WTC11 (cell line): ENCODE data around the gene GPHB5. TPM values are rescaled to one million over a fixed set of nuclear protein-coding genes. Genes with fewer than 3 reads are reported as not detected.

ENCODE experiments used
- ATAC-seq: fragments of 200-7000 bp; cut with Tn5 transposase; 2 replicates; pipeline ENCODE4 v1.10.0; 2021; ENCODE audit warnings: mild to moderate bottlenecking, moderate library complexity
- CTCF ChIA-PET: fragments of 300-600 bp; sonication (Branson Sonifier 250); formaldehyde crosslinking; loops from one replicate; lab custom pipeline; 2021; ENCODE audit warnings: antibody characterized with exemption; lab: Charles Lee
- POLR2A ChIA-PET: fragments of 350-600 bp; sonication (Branson Sonifier 250); formaldehyde crosslinking; loops from one replicate; lab custom pipeline; 2021; ENCODE audit warnings: antibody characterized with exemption; lab: Charles Lee
- DNase-seq: peaks from one replicate; pipeline ENCODE4 v3.0.0; 2021; ENCODE audit warnings: low spot score
- H3K27ac Mint-ChIP-seq: 2 replicates; pipeline ENCODE4 v1.8.0; 2021; ENCODE audit warnings: mixed read lengths
- H3K27me3 Mint-ChIP-seq: 2 replicates; pipeline ENCODE4 v1.8.0; 2021; ENCODE audit warnings: low read depth, mild to moderate bottlenecking, moderate library complexity, mixed read lengths
- H3K36me3 Mint-ChIP-seq: 2 replicates; pipeline ENCODE4 v1.8.0; 2021; ENCODE audit warnings: mixed read lengths
- H3K4me1 Mint-ChIP-seq: 2 replicates; pipeline ENCODE4 v1.8.0; 2022; ENCODE audit warnings: mixed read lengths
- H3K4me3 Mint-ChIP-seq: 2 replicates; pipeline ENCODE4 v1.8.0; 2021; ENCODE audit warnings: mild to moderate bottlenecking, moderate library complexity, mixed read lengths
- H3K9me3 Mint-ChIP-seq: 2 replicates; pipeline ENCODE4 v1.8.0; 2021; ENCODE audit warnings: mixed read lengths
- CREM ChIP-seq: sonication (generic); formaldehyde crosslinking; IDR thresholded peaks from 2 replicates; pipeline ENCODE4 v1.8.1; 2022; ENCODE audit warnings: mild to moderate bottlenecking, missing genetic modification reagents, moderate library complexity
- ESRRA ChIP-seq: sonication (generic); formaldehyde crosslinking; IDR thresholded peaks from 2 replicates; pipeline ENCODE4 v1.8.1; 2022; ENCODE audit warnings: mild to moderate bottlenecking, missing genetic modification reagents, borderline replicate concordance
- FOXK1 ChIP-seq: sonication (generic); formaldehyde crosslinking; IDR thresholded peaks from 2 replicates; pipeline ENCODE4 v1.8.0; 2022; ENCODE audit warnings: mild to moderate bottlenecking, moderate library complexity, missing genetic modification reagents
- GTF2I ChIP-seq: fragments of 250-450 bp; sonication (Bioruptor Pico); conservative IDR thresholded peaks from 2 replicates; pipeline ENCODE4 v1.4.0; 2021; ENCODE audit warnings: mild to moderate bottlenecking
- JUN ChIP-seq: sonication (generic); formaldehyde crosslinking; IDR thresholded peaks from 2 replicates; pipeline ENCODE4 v1.8.0; 2023; ENCODE audit warnings: mild to moderate bottlenecking, missing genetic modification reagents
- MXD4 ChIP-seq: fragments of 250-450 bp; sonication (Bioruptor Pico); IDR thresholded peaks from 2 replicates; pipeline ENCODE4 v1.8.0; 2021; ENCODE audit warnings: mild to moderate bottlenecking, moderate library complexity, borderline replicate concordance
- NR2C2 ChIP-seq: sonication (generic); formaldehyde crosslinking; IDR thresholded peaks from 2 replicates; pipeline ENCODE4 v1.8.0; 2022; ENCODE audit warnings: mild to moderate bottlenecking, missing genetic modification reagents
- NR3C1 ChIP-seq: sonication (generic); formaldehyde crosslinking; conservative IDR thresholded peaks from 2 replicates; pipeline ENCODE4 v1.8.1; 2023; ENCODE audit warnings: low read depth, mild to moderate bottlenecking, missing genetic modification reagents
- RELA ChIP-seq: sonication (generic); formaldehyde crosslinking; IDR thresholded peaks from 2 replicates; pipeline ENCODE4 v1.8.1; 2022; ENCODE audit warnings: missing genetic modification reagents, mild to moderate bottlenecking, borderline replicate concordance
- SMAD4 ChIP-seq: sonication (generic); formaldehyde crosslinking; IDR thresholded peaks from 2 replicates; pipeline ENCODE4 v1.8.0; 2022; ENCODE audit warnings: mild to moderate bottlenecking, missing genetic modification reagents
- TCF7 ChIP-seq: sonication (generic); formaldehyde crosslinking; IDR thresholded peaks from 2 replicates; pipeline ENCODE4 v1.8.0; 2022; ENCODE audit warnings: mild to moderate bottlenecking, low read depth, missing genetic modification reagents, moderate library complexity
- TEAD4 ChIP-seq: sonication (generic); formaldehyde crosslinking; IDR thresholded peaks from 2 replicates; pipeline ENCODE4 v1.8.0; 2022; ENCODE audit warnings: mild to moderate bottlenecking, missing genetic modification reagents
- ZNF219 ChIP-seq: sonication (generic); formaldehyde crosslinking; IDR thresholded peaks from 2 replicates; pipeline ENCODE4 v1.8.0; 2023; ENCODE audit warnings: missing genetic modification reagents, mild to moderate bottlenecking, borderline replicate concordance
- ZNF396 ChIP-seq: fragments of 250-450 bp; sonication (Bioruptor Pico); IDR thresholded peaks from 2 replicates; pipeline ENCODE4 v1.8.0; 2021; ENCODE audit warnings: mild to moderate bottlenecking, moderate library complexity, borderline replicate concordance
- ZNF423 ChIP-seq: fragments of 250-450 bp; sonication (Bioruptor Pico); IDR thresholded peaks from 2 replicates; pipeline ENCODE4 v2.1.2; 2022; ENCODE audit warnings: mild to moderate bottlenecking, moderate library complexity
- total RNA-seq: library from RNA; stranded (reverse); gene quantifications from 3 replicates; pipeline ENCODE4 v1.2.3, GENCODE V29; 2021
- TF ChIP-seq, protein P1 (sequence below): fragments of 250-450 bp; sonication (Bioruptor Pico); IDR thresholded peaks from 2 replicates; pipeline ENCODE4 v1.8.0; 2021; ENCODE audit warnings: mild to moderate bottlenecking
- TF ChIP-seq, protein P2 (sequence below): sonication (generic); formaldehyde crosslinking; conservative IDR thresholded peaks from 2 replicates; pipeline ENCODE4 v1.8.1; 2023; ENCODE audit warnings: mild to moderate bottlenecking, low read depth, missing genetic modification reagents, moderate library complexity
- TF ChIP-seq, protein P3 (sequence below): sonication (generic); formaldehyde crosslinking; IDR thresholded peaks from 2 replicates; pipeline ENCODE4 v1.8.0; 2022; ENCODE audit warnings: mild to moderate bottlenecking, missing genetic modification reagents
- TF ChIP-seq, protein P4 (sequence below): sonication (generic); formaldehyde crosslinking; IDR thresholded peaks from 2 replicates; pipeline ENCODE4 v1.8.1; 2022; ENCODE audit warnings: low read depth, missing genetic modification reagents, borderline replicate concordance

GPHB5 gene
- total RNA-seq, 1 experiment from 2014 or later: not detected

DNA sequence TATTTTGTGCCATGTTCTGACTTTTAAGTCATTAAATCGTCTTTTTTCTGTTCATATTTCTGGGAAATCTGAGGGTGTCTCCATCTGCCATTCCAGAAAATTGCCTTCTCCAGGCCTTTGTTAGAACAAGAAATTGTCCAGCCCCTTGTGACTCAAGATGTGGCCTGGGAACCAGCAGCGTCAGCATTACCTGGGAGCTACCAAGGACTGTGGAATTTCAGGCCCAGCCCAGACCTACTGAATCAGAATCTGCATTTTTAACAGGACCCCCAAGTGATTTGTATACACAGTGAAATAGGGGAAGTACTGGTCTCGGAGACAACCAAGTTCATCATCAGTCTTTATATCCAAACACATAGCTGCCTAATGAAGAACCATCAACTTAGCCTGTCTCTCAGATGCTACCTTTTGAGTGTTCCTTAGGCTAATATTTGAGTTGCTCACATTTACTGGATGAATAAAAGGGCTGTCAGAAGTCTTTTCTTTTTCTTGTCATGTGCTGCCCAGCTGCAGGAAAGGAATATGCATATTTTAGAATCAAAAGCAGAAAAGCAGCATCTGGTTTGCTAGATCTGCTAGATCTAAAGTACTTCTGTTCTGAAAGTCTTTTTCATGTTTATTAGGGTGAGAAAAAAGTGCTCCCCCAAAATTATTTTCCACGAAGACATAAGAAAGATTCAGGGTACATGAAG lies 21.2 kb downstream of the GPHB5 start:
- DNase-seq: no peak
- ATAC-seq: peak; percentile 69
- no peak overlapping the region for H3K4me3 Mint-ChIP-seq
- H3K27ac Mint-ChIP-seq: no peak overlapping the region
- H3K27me3 Mint-ChIP-seq: no peaks in the 10 kb centered on the region
- peaks cover 5% of the 10 kb centered on the region for H3K9me3 Mint-ChIP-seq
- no peak for TF ChIP-seq JUN
- TF ChIP-seq, protein P1, sequence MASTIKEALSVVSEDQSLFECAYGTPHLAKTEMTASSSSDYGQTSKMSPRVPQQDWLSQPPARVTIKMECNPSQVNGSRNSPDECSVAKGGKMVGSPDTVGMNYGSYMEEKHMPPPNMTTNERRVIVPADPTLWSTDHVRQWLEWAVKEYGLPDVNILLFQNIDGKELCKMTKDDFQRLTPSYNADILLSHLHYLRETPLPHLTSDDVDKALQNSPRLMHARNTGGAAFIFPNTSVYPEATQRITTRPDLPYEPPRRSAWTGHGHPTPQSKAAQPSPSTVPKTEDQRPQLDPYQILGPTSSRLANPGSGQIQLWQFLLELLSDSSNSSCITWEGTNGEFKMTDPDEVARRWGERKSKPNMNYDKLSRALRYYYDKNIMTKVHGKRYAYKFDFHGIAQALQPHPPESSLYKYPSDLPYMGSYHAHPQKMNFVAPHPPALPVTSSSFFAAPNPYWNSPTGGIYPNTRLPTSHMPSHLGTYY (CRISPR knock-in tag): no peak
- no peak for TF ChIP-seq TCF7 (CRISPR knock-in tag)
- no peak for TF ChIP-seq ESRRA (CRISPR knock-in tag)
- TF ChIP-seq, all 79 proteins: peak for 0
- ChIA-PET CTCF (interaction anchor here (2.1 kb wide), 1 partner anchor 11 kb away, joined by 7 read pairs; no protein-coding TSS in a partner anchor), POLR2A (no interaction called here)
- Mint-ChIP-seq H3K4me1 (peaks cover 23% of the 10 kb centered on the region), H3K36me3 (no peaks in the 10 kb centered on the region; the same call in 1 of the 2 replicates)

DNA sequence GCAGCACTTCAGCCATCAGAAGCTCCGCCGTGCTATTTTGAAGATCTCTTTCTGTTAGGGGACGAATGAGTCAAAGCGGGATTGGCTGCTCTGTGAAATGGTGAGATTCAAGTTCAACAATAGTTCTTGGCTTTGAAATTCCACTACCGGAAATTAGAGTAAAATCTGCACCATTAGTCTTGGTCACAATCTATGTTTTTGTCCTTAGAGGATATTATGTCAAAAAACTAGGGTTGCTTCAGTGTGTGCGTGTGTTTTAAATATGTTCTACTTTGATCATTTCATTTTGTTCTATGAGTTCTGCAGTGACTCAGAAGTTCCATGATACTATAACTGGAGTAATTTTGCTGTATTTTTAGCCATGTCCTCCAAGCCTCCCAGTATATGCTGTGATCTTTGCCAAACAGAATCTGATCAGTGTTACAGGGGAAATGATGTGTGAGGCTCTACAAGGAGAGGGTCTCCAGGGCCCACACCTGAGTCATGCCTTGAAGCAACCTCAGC lies 22.6 kb downstream of the GPHB5 start:
- CTCF ChIA-PET: interaction anchor here (0.6 to 2.1 kb wide), 2 partner anchors 12 to 524 kb away, joined by 4 to 7 read pairs; no protein-coding TSS in a partner anchor
- ATAC-seq (no peak), DNase-seq (no peak)
- H3K9me3 Mint-ChIP-seq: peaks cover 3% of the 10 kb centered on the region; the same call in 1 of the 2 replicates
- no peak for TF ChIP-seq GTF2I
- TF ChIP-seq SMAD4 (CRISPR knock-in tag): no peak
- TF ChIP-seq, protein P2, sequence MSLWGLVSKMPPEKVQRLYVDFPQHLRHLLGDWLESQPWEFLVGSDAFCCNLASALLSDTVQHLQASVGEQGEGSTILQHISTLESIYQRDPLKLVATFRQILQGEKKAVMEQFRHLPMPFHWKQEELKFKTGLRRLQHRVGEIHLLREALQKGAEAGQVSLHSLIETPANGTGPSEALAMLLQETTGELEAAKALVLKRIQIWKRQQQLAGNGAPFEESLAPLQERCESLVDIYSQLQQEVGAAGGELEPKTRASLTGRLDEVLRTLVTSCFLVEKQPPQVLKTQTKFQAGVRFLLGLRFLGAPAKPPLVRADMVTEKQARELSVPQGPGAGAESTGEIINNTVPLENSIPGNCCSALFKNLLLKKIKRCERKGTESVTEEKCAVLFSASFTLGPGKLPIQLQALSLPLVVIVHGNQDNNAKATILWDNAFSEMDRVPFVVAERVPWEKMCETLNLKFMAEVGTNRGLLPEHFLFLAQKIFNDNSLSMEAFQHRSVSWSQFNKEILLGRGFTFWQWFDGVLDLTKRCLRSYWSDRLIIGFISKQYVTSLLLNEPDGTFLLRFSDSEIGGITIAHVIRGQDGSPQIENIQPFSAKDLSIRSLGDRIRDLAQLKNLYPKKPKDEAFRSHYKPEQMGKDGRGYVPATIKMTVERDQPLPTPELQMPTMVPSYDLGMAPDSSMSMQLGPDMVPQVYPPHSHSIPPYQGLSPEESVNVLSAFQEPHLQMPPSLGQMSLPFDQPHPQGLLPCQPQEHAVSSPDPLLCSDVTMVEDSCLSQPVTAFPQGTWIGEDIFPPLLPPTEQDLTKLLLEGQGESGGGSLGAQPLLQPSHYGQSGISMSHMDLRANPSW (CRISPR knock-in tag): no peak
- POLR2A ChIA-PET: interaction anchor here (0.7 kb wide), 1 partner anchor 1670 kb away, joined by 9 read pairs; no protein-coding TSS in a partner anchor
- H3K27me3 Mint-ChIP-seq: no peaks in the 10 kb centered on the region
- H3K36me3 Mint-ChIP-seq: no peaks in the 10 kb centered on the region
- H3K4me3 Mint-ChIP-seq: no peak overlapping the region
- no peak overlapping the region for H3K27ac Mint-ChIP-seq
- peaks cover 24% of the 10 kb centered on the region for H3K4me1 Mint-ChIP-seq

DNA sequence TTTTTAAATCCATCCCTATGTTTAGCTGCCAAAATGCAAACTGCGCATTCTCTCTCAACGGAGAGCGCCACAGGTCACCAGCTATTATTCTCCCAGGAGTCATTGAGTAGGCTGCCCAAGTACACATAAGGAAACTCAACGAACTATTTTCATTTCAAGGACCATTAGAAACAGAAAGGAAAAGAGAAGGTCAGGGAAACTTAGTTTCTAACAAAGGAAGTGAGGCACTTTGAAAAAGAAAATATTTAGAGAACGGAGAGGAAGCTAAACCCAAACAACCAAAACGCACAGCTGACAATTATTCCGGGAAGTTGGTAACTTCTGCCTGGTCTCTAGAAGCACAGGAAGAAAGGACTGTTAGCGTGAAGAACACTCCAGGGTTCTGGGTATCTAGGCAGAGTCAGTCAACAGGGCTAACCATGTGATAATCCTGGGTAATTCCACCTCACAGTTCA lies 23.5 kb downstream of the GPHB5 start:
- CTCF ChIA-PET: no interaction called here
- H3K36me3 Mint-ChIP-seq: no peaks in the 10 kb centered on the region
- H3K4me1 Mint-ChIP-seq: peaks cover 29% of the 10 kb centered on the region
- no peaks in the 10 kb centered on the region for H3K27me3 Mint-ChIP-seq
- no peak for TF ChIP-seq NR3C1 (CRISPR knock-in tag)
- no peak for TF ChIP-seq NR2C2 (CRISPR knock-in tag)
- TF ChIP-seq ZNF396 (CRISPR knock-in tag): no peak
- TF ChIP-seq, protein P3, sequence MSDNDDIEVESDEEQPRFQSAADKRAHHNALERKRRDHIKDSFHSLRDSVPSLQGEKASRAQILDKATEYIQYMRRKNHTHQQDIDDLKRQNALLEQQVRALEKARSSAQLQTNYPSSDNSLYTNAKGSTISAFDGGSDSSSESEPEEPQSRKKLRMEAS (CRISPR knock-in tag): no peak
- TF ChIP-seq ZNF219 (CRISPR knock-in tag): no peak
- no peak for TF ChIP-seq TEAD4 (CRISPR knock-in tag)
- no peak for TF ChIP-seq RELA (CRISPR knock-in tag)
- H3K9me3 Mint-ChIP-seq: peaks cover 3% of the 10 kb centered on the region; the same call in 1 of the 2 replicates
- H3K27ac Mint-ChIP-seq: no peak overlapping the region
- no peak for DNase-seq
- no peak overlapping the region for H3K4me3 Mint-ChIP-seq
- no peak for ATAC-seq
- POLR2A ChIA-PET: no interaction called here

DNA sequence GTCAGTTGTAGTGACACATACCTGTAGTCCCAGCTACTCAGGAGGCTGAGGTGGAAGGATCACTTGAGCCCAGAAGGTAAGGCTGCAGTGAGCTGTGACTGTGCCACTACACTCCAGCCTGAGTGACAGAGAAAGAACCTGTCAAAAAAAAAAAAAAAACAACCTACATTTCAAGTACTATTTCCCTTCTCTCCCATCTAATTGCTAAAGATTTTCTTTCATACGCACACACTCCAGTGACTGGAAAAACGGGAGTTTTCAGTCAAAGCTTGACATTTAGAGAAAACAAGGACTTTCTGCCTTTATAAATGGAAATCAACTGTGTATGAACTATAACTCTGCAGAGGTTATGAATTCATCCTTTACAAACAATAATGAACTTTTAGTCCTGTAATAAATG lies 25.9 kb downstream of the GPHB5 start:
- H3K27ac Mint-ChIP-seq: no peak overlapping the region
- H3K9me3 Mint-ChIP-seq: peaks cover 3% of the 10 kb centered on the region; the same call in 1 of the 2 replicates
- DNase-seq: no peak
- H3K27me3 Mint-ChIP-seq: no peaks in the 10 kb centered on the region
- H3K4me1 Mint-ChIP-seq: peaks cover 27% of the 10 kb centered on the region
- TF ChIP-seq ZNF423 (CRISPR knock-in tag) (no peak), CREM (CRISPR knock-in tag) (no peak), MXD4 (CRISPR knock-in tag) (no peak), GTF2I (no peak), TEAD4 (CRISPR knock-in tag) (no peak), FOXK1 (CRISPR knock-in tag) (no peak)
- TF ChIP-seq, protein P4, sequence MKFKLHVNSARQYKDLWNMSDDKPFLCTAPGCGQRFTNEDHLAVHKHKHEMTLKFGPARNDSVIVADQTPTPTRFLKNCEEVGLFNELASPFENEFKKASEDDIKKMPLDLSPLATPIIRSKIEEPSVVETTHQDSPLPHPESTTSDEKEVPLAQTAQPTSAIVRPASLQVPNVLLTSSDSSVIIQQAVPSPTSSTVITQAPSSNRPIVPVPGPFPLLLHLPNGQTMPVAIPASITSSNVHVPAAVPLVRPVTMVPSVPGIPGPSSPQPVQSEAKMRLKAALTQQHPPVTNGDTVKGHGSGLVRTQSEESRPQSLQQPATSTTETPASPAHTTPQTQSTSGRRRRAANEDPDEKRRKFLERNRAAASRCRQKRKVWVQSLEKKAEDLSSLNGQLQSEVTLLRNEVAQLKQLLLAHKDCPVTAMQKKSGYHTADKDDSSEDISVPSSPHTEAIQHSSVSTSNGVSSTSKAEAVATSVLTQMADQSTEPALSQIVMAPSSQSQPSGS (CRISPR knock-in tag): no peak
- TF ChIP-seq, all 79 proteins: peak for 0
- H3K4me3 Mint-ChIP-seq: no peak overlapping the region
- POLR2A ChIA-PET: no interaction called here
- no peak for ATAC-seq
- CTCF ChIA-PET: interaction anchor here (1.1 kb wide), 1 partner anchor 88 kb away, joined by 3 read pairs; the partner anchor contains the start of gene RHOJ
- H3K36me3 Mint-ChIP-seq: no peaks in the 10 kb centered on the region
